ENCODE measurements around the gene TFB1M.
"Not testable (repeated sequence)": the region's sequence is repeated elsewhere in the genome, so short reads cannot be mapped to it uniquely, and the experiment has no call there.

The TFB1M gene

GRCh38 chr6:155329460-155330132 lies 15.3 kb upstream of the TFB1M start:
- DNase-seq, result no peak

GRCh38 chr6:155328539-155329459 lies 14.5 kb upstream of the TFB1M start:
- peak; percentile 90 for DNase-seq

- DNase-seq, result no peak
Observed at GRCh38 chr6:155328074-155328538, 13.8 kb upstream of the TFB1M start.

GRCh38 chr6:155327326-155328073 lies 13.2 kb upstream of the TFB1M start:
- DNase-seq, result peak; percentile 73

GRCh38 chr6:155325700-155326516 lies 11.6 kb upstream of the TFB1M start:
- DNase-seq, result no peak

GRCh38 chr6:155324993-155325392 lies 10.7 kb upstream of the TFB1M start:
- DNase-seq, result no peak

GRCh38 chr6:155324172-155324571 lies 9.9 kb upstream of the TFB1M start:
- no peak for DNase-seq

GRCh38 chr6:155319902-155320301 lies 5.6 kb upstream of the TFB1M start:
- no peak for DNase-seq

GRCh38 chr6:155317186-155317585 lies 2.9 kb upstream of the TFB1M start:
- DNase-seq, result no peak

- no peak for DNase-seq
Observed at GRCh38 chr6:155316419-155316818, 2.1 kb upstream of the TFB1M start.

- no peak for DNase-seq
Observed at GRCh38 chr6:155315516-155315871, 1.2 kb upstream of the TFB1M start.

- peak; percentile 91 for DNase-seq
Observed at GRCh38 chr6:155314773-155315515, 660 bp upstream of the TFB1M start.

- DNase-seq, result no peak
Observed at GRCh38 chr6:155313602-155314091, 637 bp downstream of the TFB1M start.

- not testable (repeated sequence) for DNase-seq
Observed at GRCh38 chr6:155312950-155313349, 1.3 kb downstream of the TFB1M start.

- DNase-seq, result no peak
Observed at GRCh38 chr6:155311583-155311982, 2.7 kb downstream of the TFB1M start.

GRCh38 chr6:155311086-155311485 lies 3.2 kb downstream of the TFB1M start:
- DNase-seq, result no peak

GRCh38 chr6:155310596-155310995 lies 3.7 kb downstream of the TFB1M start:
- DNase-seq, result no peak

GRCh38 chr6:155309150-155309549 lies 5.1 kb downstream of the TFB1M start:
- no peak for DNase-seq

GRCh38 chr6:155306958-155307357 lies 7.3 kb downstream of the TFB1M start:
- DNase-seq, result no peak

- no peak for DNase-seq
Observed at GRCh38 chr6:155303361-155303870, 10.9 kb downstream of the TFB1M start.

- no peak for DNase-seq
Observed at GRCh38 chr6:155301867-155302266, 12.4 kb downstream of the TFB1M start.
